H1 (cell line): Measurements from ENCODE around the gene CX3CR1. TPM values are rescaled to one million over a fixed set of nuclear protein-coding genes. Genes with fewer than 3 reads are reported as not detected.

ENCODE experiments used
- CTCF ChIA-PET: fragments of 300-600 bp; sonication (Branson Sonifier 250); formaldehyde crosslinking; loops from one replicate; lab custom pipeline; 2021; ENCODE audit not compliant: partially characterized antibody; lab: Charles Lee
- POLR2A ChIA-PET: fragments of 300-600 bp; sonication (Branson Sonifier 250); formaldehyde crosslinking; loops from one replicate; lab custom pipeline; 2021; ENCODE audit warnings: inconsistent platforms; ENCODE audit not compliant: partially characterized antibody; lab: Charles Lee
- DNase-seq, 2 experiments: peaks; one replicate each; pipeline versions ENCODE4 v3.0.0 to v3.0.0-alpha.2; 2010 to 2022; ENCODE audit warnings: low spot score in 2 of 2, low read depth in 1 of 2, mixed read lengths in 1 of 2
- FAIRE-seq: peaks from 2 replicates; lab custom pipeline; 2011; peaks lifted over from hg19 to GRCh38; lab: Jason Lieb, UNC
- H2AFZ ChIP-seq: 2 replicates; pipeline ENCODE4 v1.8.1; 2012; ENCODE audit warnings: low read length, inconsistent platforms
- H2AK5ac ChIP-seq: 2 replicates; pipeline ENCODE4 v1.6.1; 2013; ENCODE audit warnings: low read depth, low read length
- H2BK120ac ChIP-seq: replicated peaks from 2 replicates; pipeline ENCODE3; 2013; ENCODE audit warnings: low read depth, low read length, inconsistent platforms
- H2BK12ac ChIP-seq: 2 replicates; pipeline ENCODE4 v1.6.1; 2013; ENCODE audit warnings: low read depth, low read length
- H2BK15ac ChIP-seq: 2 replicates; pipeline ENCODE4 v1.6.1; 2013; ENCODE audit warnings: low read length
- H2BK20ac ChIP-seq: 2 replicates; pipeline ENCODE4 v1.6.1; 2013; ENCODE audit warnings: low read length
- H2BK5ac ChIP-seq: 2 replicates; pipeline ENCODE4 v1.6.1; 2013; ENCODE audit warnings: low read depth, low read length
- H3K14ac ChIP-seq: 2 replicates; pipeline ENCODE4 v1.6.1; 2013; ENCODE audit warnings: inconsistent platforms; ENCODE audit not compliant: insufficient read length
- H3K18ac ChIP-seq: 2 replicates; pipeline ENCODE4 v1.6.1; 2013; ENCODE audit warnings: low read length; ENCODE audit errors: extremely low read depth
- H3K23ac ChIP-seq: 2 replicates; pipeline ENCODE4 v1.6.1; 2013; ENCODE audit warnings: inconsistent platforms; ENCODE audit not compliant: insufficient read length
- H3K23me2 ChIP-seq: 2 replicates; pipeline ENCODE4 v1.6.1; 2013; ENCODE audit warnings: low read depth, low read length
- H3K27ac ChIP-seq: 2 replicates; pipeline ENCODE4 v1.6.1; 2011; ENCODE audit warnings: low read depth, low read length, inconsistent platforms
- H3K27me3 ChIP-seq, 4 experiments: replicated peaks in 1 of 4; 1 replicate in 1 of 4; 2 replicates in 3 of 4; pipeline versions ENCODE4 v1.6.1 to v1.8.1; 2011 to 2013; ENCODE audit warnings: low read length in 3 of 4, mild to moderate bottlenecking in 3 of 4, inconsistent platforms in 2 of 4, mixed read lengths in 2 of 4, moderate library complexity in 1 of 4; ENCODE audit not compliant: control insufficient read depth in 3 of 4, insufficient read depth in 3 of 4; ENCODE audit errors: extremely low read depth in 1 of 4
- H3K36me3 ChIP-seq, 4 experiments: 2 replicates each; pipeline versions ENCODE4 v1.6.1 to v1.8.1; 2011 to 2013; ENCODE audit warnings: mild to moderate bottlenecking in 4 of 4, low read length in 3 of 4, moderate library complexity in 2 of 4, control low read depth in 1 of 4, inconsistent platforms in 1 of 4; ENCODE audit not compliant: insufficient read depth in 4 of 4, control insufficient read depth in 2 of 4
- H3K4ac ChIP-seq: replicated peaks from 2 replicates; pipeline ENCODE3; 2013; ENCODE audit warnings: low read length, low read depth, mixed read lengths, inconsistent platforms; ENCODE audit not compliant: insufficient read length
- H3K4me1 ChIP-seq, 4 experiments: replicated peaks in 1 of 4; 1 replicate in 1 of 4; 2 replicates in 3 of 4; pipeline versions ENCODE4 v1.6.1 to v1.8.1; 2011 to 2013; ENCODE audit warnings: low read length in 3 of 4, inconsistent platforms in 2 of 4, mixed read lengths in 1 of 4; ENCODE audit not compliant: insufficient read depth in 4 of 4, control insufficient read depth in 3 of 4
- H3K4me2 ChIP-seq, 2 experiments: 2 replicates each; pipeline versions ENCODE4 v1.6.1 to v1.8.1; 2011 to 2013; ENCODE audit warnings: low read depth in 2 of 2, low read length in 2 of 2, control low read depth in 1 of 2, inconsistent platforms in 1 of 2, mild to moderate bottlenecking in 1 of 2; ENCODE audit not compliant: insufficient read depth in 1 of 2
- H3K4me3 ChIP-seq, 4 experiments: fragments of 200-600, 300-600 bp in 1 of 4; sonication (generic), shearing (Covaris generic), sonication (Bioruptor Twin) in 1 of 4; 2 replicates each; pipeline versions ENCODE4 v1.5.1 to v1.8.1; 2011 to 2016; ENCODE audit warnings: low read length in 4 of 4, low read depth in 3 of 4, control low read depth in 2 of 4, inconsistent platforms in 2 of 4, mild to moderate bottlenecking in 2 of 4, mixed read lengths in 1 of 4, moderate library complexity in 1 of 4; ENCODE audit not compliant: insufficient read depth in 2 of 4; ENCODE audit errors: extremely low read depth in 1 of 4
- H3K56ac ChIP-seq: replicated peaks from 2 replicates; pipeline ENCODE3; 2013; ENCODE audit warnings: low read depth, mild to moderate bottlenecking, mixed read lengths, low read length, inconsistent platforms; ENCODE audit not compliant: insufficient read length
- H3K79me1 ChIP-seq: 2 replicates; pipeline ENCODE4 v1.6.1; 2013; ENCODE audit warnings: low read depth, low read length, control low read depth
- H3K79me2 ChIP-seq, 2 experiments: 2 replicates each; pipeline versions ENCODE4 v1.6.1 to v1.8.1; 2012 to 2013; ENCODE audit warnings: low read length in 2 of 2, mild to moderate bottlenecking in 2 of 2, inconsistent platforms in 1 of 2; ENCODE audit not compliant: insufficient read depth in 2 of 2, control insufficient read depth in 1 of 2
- H3K9ac ChIP-seq, 4 experiments: replicated peaks in 1 of 4; 1 replicate in 1 of 4; 2 replicates in 3 of 4; pipeline versions ENCODE4 v1.6.1 to v1.8.1; 2011 to 2013; ENCODE audit warnings: low read depth in 3 of 4, low read length in 3 of 4, control low read depth in 2 of 4, mild to moderate bottlenecking in 2 of 4, moderate library complexity in 2 of 4, inconsistent platforms in 1 of 4; ENCODE audit errors: extremely low read depth in 1 of 4
- H3K9me3 ChIP-seq, 2 experiments: 2 replicates each; pipeline versions ENCODE4 v1.6.1 to v1.8.1; 2012 to 2013; ENCODE audit warnings: mild to moderate bottlenecking in 2 of 2, moderate library complexity in 2 of 2, control low read depth in 1 of 2, inconsistent platforms in 1 of 2, low read depth in 1 of 2, low read length in 1 of 2, mixed read lengths in 1 of 2; ENCODE audit not compliant: insufficient read depth in 2 of 2
- H4K20me1 ChIP-seq, 2 experiments: replicated peaks in 1 of 2; 2 replicates each; pipeline versions ENCODE3 to v1.8.1; 2011 to 2013; ENCODE audit warnings: inconsistent platforms in 2 of 2, low read length in 2 of 2, mild to moderate bottlenecking in 1 of 2; ENCODE audit not compliant: insufficient read depth in 2 of 2, control insufficient read depth in 1 of 2
- H4K5ac ChIP-seq: 2 replicates; pipeline ENCODE4 v1.6.1; 2013; ENCODE audit warnings: low read length, low read depth, mixed read lengths, inconsistent platforms; ENCODE audit not compliant: insufficient read length
- H4K8ac ChIP-seq: 2 replicates; pipeline ENCODE4 v1.8.0; 2013; ENCODE audit warnings: mild to moderate bottlenecking, moderate library complexity, low read length, inconsistent platforms; ENCODE audit not compliant: insufficient read depth; ENCODE audit errors: extremely low read depth
- H4K91ac ChIP-seq: replicated peaks from 2 replicates; pipeline ENCODE3; 2013; ENCODE audit warnings: low read length, mixed read lengths, inconsistent platforms; ENCODE audit not compliant: insufficient read length
- ASH2L ChIP-seq: fragments of 200-600, 300-600 bp; sonication (generic); IDR thresholded peaks from one replicate; pipeline ENCODE4 v1.7.1; 2017; ENCODE audit warnings: low read length
- EZH2 ChIP-seq: fragments of 200-600 bp; sonication (generic); IDR thresholded peaks from 2 replicates; pipeline ENCODE4 v1.7.1; 2012; ENCODE audit warnings: low read depth, mild to moderate bottlenecking, moderate library complexity, low read length, inconsistent platforms; ENCODE audit not compliant: severe bottlenecking
- RAD21 ChIP-seq, 2 experiments: IDR thresholded peaks in 1 of 2; conservative IDR thresholded peaks in 1 of 2; 2 replicates each; pipeline ENCODE4 v1.6.1; 2011; ENCODE audit warnings: low read depth in 2 of 2, low read length in 2 of 2, improper control_type of control experiment in 1 of 2, inconsistent platforms in 1 of 2, mild to moderate bottlenecking in 1 of 2, moderate library complexity in 1 of 2
- WGBS, 2 experiments: shearing (Covaris generic) in 1 of 2; methylation state at CpG; one replicate each; pipeline versions ENCODE4 v1.1.6 to v1.1.7; 2013 to 2015; ENCODE audit warnings: low lambda C conversion rate in 2 of 2, mixed read lengths in 2 of 2, inconsistent platforms in 1 of 2, low coverage in 1 of 2, missing lambda C conversion rate in 1 of 2; ENCODE audit not compliant: insufficient replicate concordance in 2 of 2, insufficient coverage in 1 of 2, insufficient read length in 1 of 2; ENCODE audit errors: extremely low coverage in 1 of 2, missing lambda C conversion rate in 1 of 2; 5-methylcytosine and 5-hydroxymethylcytosine counted together
- polyA plus RNA-seq, 7 experiments: library from polyadenylated mRNA; depleted of rRNA in 3 of 7; stranded (reverse) in 5 of 7; unstranded in 2 of 7; fragments of >200 nt in 5 of 7; fragments of 200-250 nt in 2 of 7; gene quantifications; 1 replicate in 5 of 7; 2 replicates in 1 of 7; 4 replicates in 1 of 7; pipeline versions ENCODE4 v1.2.1 to v1.2.3, GENCODE V29; 2011 to 2013; ENCODE audit warnings: missing spikeins in 2 of 7, mixed read lengths in 2 of 7
- total RNA-seq: library from RNA; stranded (reverse); fragmentation: NEBNext Ultra II Directional; extraction: Animal tissue kit (Norgen Biotek cat#: 25700); gene quantifications from 2 replicates; pipeline ENCODE4 v1.2.1, GENCODE V29; 2021
- TF ChIP-seq, protein P1 (sequence below): IDR thresholded peaks from 2 replicates; pipeline ENCODE4 v1.6.1; 2011; ENCODE audit warnings: low read depth, mild to moderate bottlenecking, low read length; ENCODE audit not compliant: insufficient read depth
- TF ChIP-seq, protein P2 (sequence below): IDR thresholded peaks from 2 replicates; pipeline ENCODE4 v1.6.1; 2012; ENCODE audit warnings: low read length, inconsistent platforms

Gene CX3CR1
- total and polyA plus RNA-seq, 2 of the 8 experiments (the other 6 are each of a cell fraction or from before 2014, with no cell fraction given) = 0.08 TPM; not detected in 1

DNA sequence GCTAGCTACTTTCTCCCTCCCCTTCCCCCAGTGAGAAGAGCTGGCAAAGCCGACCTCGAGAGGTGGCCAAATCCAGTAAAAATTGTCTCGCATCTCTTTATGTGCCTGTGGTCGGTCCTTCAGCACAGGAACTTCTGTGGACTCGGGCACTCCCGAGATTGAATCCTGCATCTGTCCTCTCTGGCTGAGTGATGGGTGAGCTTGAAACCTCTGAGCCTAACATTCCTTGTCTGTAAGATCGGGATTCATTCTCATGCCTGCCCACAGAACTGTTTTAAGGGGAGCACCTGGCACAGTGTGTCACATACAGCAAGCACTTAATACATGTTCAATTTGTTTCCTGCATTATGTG lies 11.3 kb downstream of the CX3CR1 start:
- H4K20me1 ChIP-seq = no peaks in the 10 kb centered on the region
- no peak overlapping the region for H4K8ac ChIP-seq
- POLR2A ChIA-PET = no interaction called here
- H3K23me2 ChIP-seq = no peaks in the 10 kb centered on the region
- WGBS, 2 experiments = 83% methylated on average over 7 of the region's 7 CpGs; no CpG with 5 or more reads in 1 of the 2 experiments
- no peaks in the 10 kb centered on the region for H3K79me1 ChIP-seq
- H3K4me2 ChIP-seq = no peak overlapping the region
- no peak overlapping the region for H3K18ac ChIP-seq
- no peak overlapping the region for H3K4me3 ChIP-seq
- H2BK20ac ChIP-seq = no peak overlapping the region
- no peaks in the 10 kb centered on the region for H3K9me3 ChIP-seq
- H3K4ac ChIP-seq = no peak overlapping the region
- H2BK5ac ChIP-seq = no peak overlapping the region
- no peak overlapping the region for H2AK5ac ChIP-seq
- FAIRE-seq (no peak), DNase-seq (no peak)
- no peak overlapping the region for H2BK15ac ChIP-seq
- H2AFZ ChIP-seq = 0 out of 2 replicates have a peak overlapping the region, but pooled peaks have one; percentile 31
- no peak overlapping the region for H2BK12ac ChIP-seq
- H3K14ac ChIP-seq = no peak overlapping the region
- no peak overlapping the region for H3K56ac ChIP-seq
- no peak overlapping the region for H4K5ac ChIP-seq
- H3K23ac ChIP-seq = no peak overlapping the region
- no peak overlapping the region for H3K9ac ChIP-seq
- no peak overlapping the region for H4K91ac ChIP-seq
- no peaks in the 10 kb centered on the region for H3K79me2 ChIP-seq
- H2BK120ac ChIP-seq = no peak overlapping the region
- CTCF ChIA-PET = interaction anchor here (0.6 to 8.1 kb wide), 9 partner anchors 11 to 143 kb away, joined by 3 to 107 read pairs (median 4); partner anchors contain the start of genes CX3CR1 and XIRP1
- H3K4me1 ChIP-seq = no peaks in the 10 kb centered on the region
- no peaks in the 10 kb centered on the region for H3K36me3 ChIP-seq
- no peak overlapping the region for H3K27ac ChIP-seq
- H3K27me3 ChIP-seq = no peaks in the 10 kb centered on the region
- TF ChIP-seq RAD21 (IDR thresholded peaks at IDR 0.05 in 1 of 2, conservative IDR thresholded peaks at IDR 0.05 in 1 of 2; ENCODE audit: low read depth in 2 of 2, low read length in 2 of 2) (no peak), EZH2 (no peak), ASH2L (no peak)
- TF ChIP-seq, protein P1, sequence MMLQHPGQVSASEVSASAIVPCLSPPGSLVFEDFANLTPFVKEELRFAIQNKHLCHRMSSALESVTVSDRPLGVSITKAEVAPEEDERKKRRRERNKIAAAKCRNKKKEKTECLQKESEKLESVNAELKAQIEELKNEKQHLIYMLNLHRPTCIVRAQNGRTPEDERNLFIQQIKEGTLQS = no peak
- TF ChIP-seq, protein P2, sequence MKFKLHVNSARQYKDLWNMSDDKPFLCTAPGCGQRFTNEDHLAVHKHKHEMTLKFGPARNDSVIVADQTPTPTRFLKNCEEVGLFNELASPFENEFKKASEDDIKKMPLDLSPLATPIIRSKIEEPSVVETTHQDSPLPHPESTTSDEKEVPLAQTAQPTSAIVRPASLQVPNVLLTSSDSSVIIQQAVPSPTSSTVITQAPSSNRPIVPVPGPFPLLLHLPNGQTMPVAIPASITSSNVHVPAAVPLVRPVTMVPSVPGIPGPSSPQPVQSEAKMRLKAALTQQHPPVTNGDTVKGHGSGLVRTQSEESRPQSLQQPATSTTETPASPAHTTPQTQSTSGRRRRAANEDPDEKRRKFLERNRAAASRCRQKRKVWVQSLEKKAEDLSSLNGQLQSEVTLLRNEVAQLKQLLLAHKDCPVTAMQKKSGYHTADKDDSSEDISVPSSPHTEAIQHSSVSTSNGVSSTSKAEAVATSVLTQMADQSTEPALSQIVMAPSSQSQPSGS = no peak
